IMR-90 (cell line): ENCODE results near the gene SH3TC1. TPM values are rescaled to one million over a fixed set of nuclear protein-coding genes. Genes with fewer than 3 reads are reported as not detected.

Experiments used
- ATAC-seq: fragments of 200-7000 bp; cut with Tn5 transposase; 2 replicates; pipeline ENCODE4 v1.9.1; 2020; ENCODE audit warnings: low read depth, mild to moderate bottlenecking, moderate library complexity
- BruUV-seq: library from RNA; stranded (reverse); fragments of 400-500 nt; replicated peaks from 2 replicates; lab custom pipeline; 2021; lab: Mats Ljungman, UMichigan
- CTCF ChIA-PET: fragments of 300-600 bp; formaldehyde crosslinking; extraction: SDS; loops from one replicate; lab custom pipeline; 2021; ENCODE audit warnings: antibody characterized with exemption; lab: Yijun Ruan, JAX
- POLR2A ChIA-PET: fragments of 300-600 bp; sonication (Branson Sonifier 250); formaldehyde crosslinking; loops from one replicate; lab custom pipeline; 2022; ENCODE audit warnings: antibody characterized with exemption; ENCODE audit not compliant: unreplicated experiment; lab: Charles Lee
- DNase-seq: peaks from one replicate; pipeline ENCODE4 v3.0.0; 2013
- H2AFZ ChIP-seq: replicated peaks from 2 replicates; pipeline ENCODE3; 2013; ENCODE audit warnings: low read length, mild to moderate bottlenecking; ENCODE audit not compliant: poor library complexity
- H2AK5ac ChIP-seq: 2 replicates; pipeline ENCODE4 v1.6.1; 2013; ENCODE audit warnings: low read depth, low read length, inconsistent platforms
- H2AK9ac ChIP-seq: replicated peaks from 2 replicates; pipeline ENCODE3; 2013; ENCODE audit warnings: mild to moderate bottlenecking, low read depth, low read length, moderate library complexity; ENCODE audit not compliant: poor library complexity
- H2BK120ac ChIP-seq: 2 replicates; pipeline ENCODE4 v1.6.1; 2013; ENCODE audit warnings: low read depth, low read length, inconsistent platforms
- H2BK15ac ChIP-seq: 3 replicates; pipeline ENCODE4 v1.6.1; 2013; ENCODE audit warnings: low read depth, low read length, inconsistent platforms
- H2BK20ac ChIP-seq: 2 replicates; pipeline ENCODE4 v1.6.1; 2013; ENCODE audit warnings: low read depth, mild to moderate bottlenecking, inconsistent platforms, low read length, moderate library complexity
- H2BK5ac ChIP-seq: 2 replicates; pipeline ENCODE4 v1.6.1; 2013; ENCODE audit warnings: mild to moderate bottlenecking, low read depth, low read length, inconsistent platforms; ENCODE audit not compliant: poor library complexity, severe bottlenecking
- H3K14ac ChIP-seq: replicated peaks from 2 replicates; pipeline ENCODE4 v1.6.1; 2013; ENCODE audit warnings: low read depth, low read length, inconsistent platforms
- H3K18ac ChIP-seq: 2 replicates; pipeline ENCODE4 v1.6.1; 2013; ENCODE audit warnings: low read depth, low read length, control low read depth
- H3K23ac ChIP-seq: 2 replicates; pipeline ENCODE4 v1.6.1; 2013; ENCODE audit warnings: low read depth, low read length, inconsistent platforms
- H3K27ac ChIP-seq: 2 replicates; pipeline ENCODE4 v1.5.1; 2013; ENCODE audit warnings: mild to moderate bottlenecking, control low read depth, low read length; ENCODE audit not compliant: insufficient read depth
- H3K27me3 ChIP-seq: 2 replicates; pipeline ENCODE4 v1.6.1; 2013; ENCODE audit warnings: low read length; ENCODE audit not compliant: control insufficient read depth, insufficient read depth
- H3K36me3 ChIP-seq: 2 replicates; pipeline ENCODE4 v1.6.1; 2013; ENCODE audit warnings: low read length, mixed read lengths; ENCODE audit not compliant: control insufficient read depth, insufficient read depth
- H3K4ac ChIP-seq: 2 replicates; pipeline ENCODE4 v1.6.1; 2013; ENCODE audit warnings: low read depth, low read length, inconsistent platforms
- H3K4me1 ChIP-seq: 2 replicates; pipeline ENCODE4 v1.6.1; 2013; ENCODE audit warnings: low read length, mixed read lengths; ENCODE audit not compliant: control insufficient read depth, insufficient read depth
- H3K4me2 ChIP-seq: 2 replicates; pipeline ENCODE4 v1.6.1; 2013; ENCODE audit warnings: low read depth, mild to moderate bottlenecking, control low read depth, low read length, moderate library complexity
- H3K4me3 ChIP-seq: 2 replicates; pipeline ENCODE4 v1.5.1; 2013; ENCODE audit warnings: low read depth, mild to moderate bottlenecking, control low read depth, low read length, moderate library complexity; ENCODE audit not compliant: insufficient read depth
- H3K56ac ChIP-seq: 2 replicates; pipeline ENCODE4 v1.6.1; 2013; ENCODE audit warnings: low read length, inconsistent platforms; ENCODE audit not compliant: insufficient read depth; ENCODE audit errors: extremely low read depth
- H3K79me1 ChIP-seq, 2 experiments: 2 replicates each; pipeline ENCODE4 v1.6.1; 2013; ENCODE audit warnings: low read length in 2 of 2, inconsistent platforms in 1 of 2, low read depth in 1 of 2
- H3K9ac ChIP-seq: 2 replicates; pipeline ENCODE4 v1.6.1; 2013; ENCODE audit warnings: low read depth, low read length, control low read depth
- H3K9me1 ChIP-seq: 2 replicates; pipeline ENCODE4 v1.6.1; 2013; ENCODE audit warnings: low read length, inconsistent platforms; ENCODE audit not compliant: insufficient read depth
- H3K9me3 ChIP-seq: 2 replicates; pipeline ENCODE4 v1.6.1; 2013; ENCODE audit warnings: low read length; ENCODE audit not compliant: control insufficient read depth, insufficient read depth
- H4K20me1 ChIP-seq: 2 replicates; pipeline ENCODE4 v1.6.1; 2013; ENCODE audit warnings: low read length, inconsistent platforms; ENCODE audit not compliant: insufficient read depth
- H4K5ac ChIP-seq: 2 replicates; pipeline ENCODE4 v1.6.1; 2013; ENCODE audit warnings: mild to moderate bottlenecking, low read depth, low read length, control low read depth
- H4K8ac ChIP-seq, 2 experiments: 2 replicates each; pipeline ENCODE4 v1.6.1; 2013; ENCODE audit warnings: low read depth in 2 of 2, low read length in 2 of 2, control low read depth in 1 of 2, inconsistent platforms in 1 of 2
- H4K91ac ChIP-seq: 2 replicates; pipeline ENCODE4 v1.6.1; 2013; ENCODE audit warnings: low read depth, low read length, inconsistent platforms; ENCODE audit not compliant: insufficient read depth
- BHLHE40 ChIP-seq: fragments of 150-350 bp; IDR thresholded peaks from 2 replicates; pipeline ENCODE4 v1.6.1; 2016; ENCODE audit warnings: mild to moderate bottlenecking, low read depth, low read length
- CEBPB ChIP-seq: IDR thresholded peaks from 2 replicates; pipeline ENCODE4 v1.6.1; 2012; ENCODE audit warnings: low read depth, low read length, improper control_type of control experiment
- CHD1 ChIP-seq: IDR thresholded peaks from 2 replicates; pipeline ENCODE4 v1.6.1; 2012; ENCODE audit warnings: low read depth, low read length, improper control_type of control experiment
- MAFK ChIP-seq: IDR thresholded peaks from 2 replicates; pipeline ENCODE4 v1.6.1; 2012; ENCODE audit warnings: low read depth, low read length, improper control_type of control experiment
- MAZ ChIP-seq: IDR thresholded peaks from 2 replicates; pipeline ENCODE4 v1.6.1; 2012; ENCODE audit warnings: low read depth, mild to moderate bottlenecking, low read length, improper control_type of control experiment, moderate library complexity, borderline replicate concordance
- MXI1 ChIP-seq: IDR thresholded peaks from 2 replicates; pipeline ENCODE4 v1.6.1; 2012; ENCODE audit warnings: low read depth, mild to moderate bottlenecking, low read length, moderate library complexity, borderline replicate concordance
- NFE2L2 ChIP-seq: fragments of 150-350 bp; IDR thresholded peaks from 2 replicates; pipeline ENCODE4 v1.6.1; 2016; ENCODE audit warnings: low read depth, mild to moderate bottlenecking, low read length
- POLR2A ChIP-seq: IDR thresholded peaks from 2 replicates; pipeline ENCODE4 v1.6.1; 2012; ENCODE audit warnings: mild to moderate bottlenecking, low read depth, low read length
- RAD21 ChIP-seq: IDR thresholded peaks from 2 replicates; pipeline ENCODE4 v1.6.1; 2012; ENCODE audit warnings: low read length, improper control_type of control experiment
- RFX5 ChIP-seq: IDR thresholded peaks from 2 replicates; pipeline ENCODE4 v1.8.0; 2012; ENCODE audit warnings: low read depth, mild to moderate bottlenecking, low read length, moderate library complexity
- WGBS, 2 experiments: methylation state at CpG; one replicate each; pipeline versions ENCODE4 v1.1.5 to v1.1.7; 2013; ENCODE audit warnings: missing lambda C conversion rate in 2 of 2; ENCODE audit not compliant: insufficient read length in 1 of 2; ENCODE audit errors: extremely low coverage in 2 of 2; 5-methylcytosine and 5-hydroxymethylcytosine counted together
- dilution Hi-C: fragments of 300-500 bp; cut with HindIII; formaldehyde crosslinking; loops from one replicate; pipeline ENCODE4 v1.14.3; 2018; ENCODE audit warnings: low sequenced_read_pairs; ENCODE audit not compliant: unreplicated experiment
- in situ Hi-C: fragments of 300-500 bp; cut with MboI; formaldehyde crosslinking; loops from 3 replicates; pipeline ENCODE4 v1.14.3; 2019; ENCODE audit warnings: low sequenced_read_pairs, inconsistent platforms, mixed read lengths
- intact Hi-C: fragments of 100-400 bp; cut with micrococcal nuclease; formaldehyde crosslinking; loops from 2 replicates; pipeline ENCODE4 v1.10.0; 2022
- polyA plus RNA-seq, 3 experiments: library from polyadenylated mRNA; depleted of rRNA; stranded (reverse); fragments of >200 nt; gene quantifications; 2 replicates each; pipeline ENCODE4 v1.2.3, GENCODE V29; 2012; ENCODE audit warnings: low replicate concordance in 1 of 3
- total RNA-seq: library from RNA; depleted of rRNA; stranded (reverse); fragments of >200 nt; gene quantifications from 2 replicates; pipeline ENCODE4 v1.2.3, GENCODE V29; 2012
- TF ChIP-seq, protein P1 (sequence below): fragments of 150-350 bp; IDR thresholded peaks from 2 replicates; pipeline ENCODE4 v1.6.1; 2017; ENCODE audit warnings: mild to moderate bottlenecking, antibody characterized with exemption, low read length, low read depth
- TF ChIP-seq, protein P2 (sequence below): conservative IDR thresholded peaks from 2 replicates; pipeline ENCODE4 v1.5.1; 2012; ENCODE audit warnings: mild to moderate bottlenecking, low read depth, low read length, improper control_type of control experiment
- TF ChIP-seq, protein P3 (sequence below): fragments of 150-350 bp; IDR thresholded peaks from 2 replicates; pipeline ENCODE4 v1.6.1; 2016; ENCODE audit warnings: low read depth, mild to moderate bottlenecking, low read length, moderate library complexity, borderline replicate concordance

SH3TC1 gene
- total and polyA plus RNA-seq, 2 of the 4 experiments (the other 2 are of a cell fraction), result 1.6 to 2.2 TPM

DNA sequence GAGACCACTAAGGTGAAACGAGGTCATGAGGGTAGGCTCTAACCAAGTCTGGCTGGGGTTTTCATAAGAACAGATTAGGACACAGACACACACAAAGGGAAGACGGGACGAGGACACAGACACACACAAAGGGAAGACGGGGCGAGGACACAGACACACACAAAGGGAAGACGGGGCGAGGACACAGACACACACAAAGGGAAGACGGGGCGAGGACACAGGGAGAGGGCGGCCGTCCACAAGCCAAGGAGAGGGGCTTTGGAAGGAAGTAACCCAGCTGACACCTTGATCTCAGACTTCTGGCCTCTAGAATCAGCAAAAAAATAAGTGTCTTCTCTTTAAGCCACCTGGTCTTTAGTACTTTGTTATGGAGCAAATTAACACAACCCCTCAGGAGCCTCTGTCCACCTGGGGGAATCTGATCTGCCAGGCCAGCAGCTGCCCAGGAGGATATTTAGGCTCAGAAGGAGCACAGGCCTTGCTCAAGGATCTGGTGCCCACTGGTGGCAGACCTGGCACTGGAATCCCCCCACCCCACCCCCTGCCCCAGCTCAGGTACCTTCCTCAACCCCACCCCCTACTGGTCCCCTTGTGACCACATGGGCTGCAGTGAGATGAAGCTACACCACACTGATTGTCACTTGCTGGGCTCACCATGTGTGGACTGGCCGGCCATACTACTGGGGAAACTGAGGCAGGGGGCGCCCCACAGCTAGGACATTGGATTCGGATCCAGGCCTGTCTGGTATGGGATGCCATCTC, 43.2 kb upstream of the SH3TC1 start (continued):
- no peak for TF ChIP-seq MAZ

DNA sequence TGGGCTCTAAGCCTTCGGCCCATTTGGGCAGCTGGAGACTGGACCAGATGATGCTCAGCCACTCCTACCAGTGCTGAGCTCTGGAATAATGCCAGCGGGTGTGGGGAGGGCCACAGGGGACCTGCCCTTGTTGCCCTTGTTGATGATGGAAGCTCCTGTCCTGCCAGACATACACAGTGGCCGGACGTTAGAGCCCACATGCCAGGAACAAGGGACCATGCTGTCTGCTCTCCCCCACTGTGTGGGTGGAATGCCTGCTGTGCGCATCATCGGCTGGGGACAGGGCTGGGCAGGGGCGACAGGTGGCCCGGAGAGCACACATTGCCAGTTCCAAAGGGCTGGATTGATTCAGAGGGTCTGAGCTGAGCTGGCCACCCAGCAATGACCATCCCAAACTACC, 42.5 kb upstream of the SH3TC1 start:
- Histone ChIP-seq H3K27ac (no peak overlapping the region), H3K23ac (no peak overlapping the region), H2BK120ac (no peak overlapping the region), H2AK5ac (no peak overlapping the region), H4K8ac (no peak overlapping the region), H3K56ac (no peak overlapping the region), H3K9ac (no peak overlapping the region), H2BK20ac (no peak overlapping the region), H2AFZ (no peak overlapping the region), H3K4me2 (no peak overlapping the region), H3K18ac (no peak overlapping the region), H2BK5ac (no peak overlapping the region), H3K4me3 (no peak overlapping the region), H3K4me1 (peaks cover 5% of the 10 kb centered on the region; the same call in 1 of the 2 replicates), H3K9me3 (no peaks in the 10 kb centered on the region), H3K36me3 (no peaks in the 10 kb centered on the region), H3K27me3 (peaks cover 55% of the 10 kb centered on the region), H2BK15ac (no peak overlapping the region), H4K5ac (no peak overlapping the region), H4K91ac (no peak overlapping the region), H2AK9ac (no peak overlapping the region), H3K79me1 (no peaks in the 10 kb centered on the region), H3K14ac (no peak overlapping the region), H3K4ac (no peak overlapping the region), H3K9me1 (0 out of 2 replicates have a peak, but pooled peaks cover 4% of the 10 kb centered on the region), H4K20me1 (no peaks in the 10 kb centered on the region; the same call in 1 of the 2 replicates)
- intact Hi-C loops (no loop called here), dilution Hi-C loops (no loop called here), in situ Hi-C loops (no loop called here)
- ATAC-seq (no peak), DNase-seq (no peak)
- 33% methylated on average over 1 of the region's 8 CpGs; no CpG with 5 or more reads in 1 of the 2 experiments for WGBS, 2 experiments
- CTCF ChIA-PET, result no interaction called here
- BruUV-seq, result no TSS peak
- POLR2A ChIA-PET, result no interaction called here
- TF ChIP-seq MAZ (no peak), MXI1 (no peak), CHD1 (no peak), NFE2L2 (no peak), MAFK (no peak), CEBPB (no peak), RFX5 (no peak), BHLHE40 (no peak), RAD21 (no peak), POLR2A (no peak)
- TF ChIP-seq, protein P1, sequence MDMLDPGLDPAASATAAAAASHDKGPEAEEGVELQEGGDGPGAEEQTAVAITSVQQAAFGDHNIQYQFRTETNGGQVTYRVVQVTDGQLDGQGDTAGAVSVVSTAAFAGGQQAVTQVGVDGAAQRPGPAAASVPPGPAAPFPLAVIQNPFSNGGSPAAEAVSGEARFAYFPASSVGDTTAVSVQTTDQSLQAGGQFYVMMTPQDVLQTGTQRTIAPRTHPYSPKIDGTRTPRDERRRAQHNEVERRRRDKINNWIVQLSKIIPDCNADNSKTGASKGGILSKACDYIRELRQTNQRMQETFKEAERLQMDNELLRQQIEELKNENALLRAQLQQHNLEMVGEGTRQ, result no peak
- TF ChIP-seq, protein P2, sequence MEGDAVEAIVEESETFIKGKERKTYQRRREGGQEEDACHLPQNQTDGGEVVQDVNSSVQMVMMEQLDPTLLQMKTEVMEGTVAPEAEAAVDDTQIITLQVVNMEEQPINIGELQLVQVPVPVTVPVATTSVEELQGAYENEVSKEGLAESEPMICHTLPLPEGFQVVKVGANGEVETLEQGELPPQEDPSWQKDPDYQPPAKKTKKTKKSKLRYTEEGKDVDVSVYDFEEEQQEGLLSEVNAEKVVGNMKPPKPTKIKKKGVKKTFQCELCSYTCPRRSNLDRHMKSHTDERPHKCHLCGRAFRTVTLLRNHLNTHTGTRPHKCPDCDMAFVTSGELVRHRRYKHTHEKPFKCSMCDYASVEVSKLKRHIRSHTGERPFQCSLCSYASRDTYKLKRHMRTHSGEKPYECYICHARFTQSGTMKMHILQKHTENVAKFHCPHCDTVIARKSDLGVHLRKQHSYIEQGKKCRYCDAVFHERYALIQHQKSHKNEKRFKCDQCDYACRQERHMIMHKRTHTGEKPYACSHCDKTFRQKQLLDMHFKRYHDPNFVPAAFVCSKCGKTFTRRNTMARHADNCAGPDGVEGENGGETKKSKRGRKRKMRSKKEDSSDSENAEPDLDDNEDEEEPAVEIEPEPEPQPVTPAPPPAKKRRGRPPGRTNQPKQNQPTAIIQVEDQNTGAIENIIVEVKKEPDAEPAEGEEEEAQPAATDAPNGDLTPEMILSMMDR, result no peak
- TF ChIP-seq, protein P3, sequence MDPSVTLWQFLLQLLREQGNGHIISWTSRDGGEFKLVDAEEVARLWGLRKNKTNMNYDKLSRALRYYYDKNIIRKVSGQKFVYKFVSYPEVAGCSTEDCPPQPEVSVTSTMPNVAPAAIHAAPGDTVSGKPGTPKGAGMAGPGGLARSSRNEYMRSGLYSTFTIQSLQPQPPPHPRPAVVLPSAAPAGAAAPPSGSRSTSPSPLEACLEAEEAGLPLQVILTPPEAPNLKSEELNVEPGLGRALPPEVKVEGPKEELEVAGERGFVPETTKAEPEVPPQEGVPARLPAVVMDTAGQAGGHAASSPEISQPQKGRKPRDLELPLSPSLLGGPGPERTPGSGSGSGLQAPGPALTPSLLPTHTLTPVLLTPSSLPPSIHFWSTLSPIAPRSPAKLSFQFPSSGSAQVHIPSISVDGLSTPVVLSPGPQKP, result no peak
